Esophagus squamous epithelium (tissue), 5 donors: Measurements from ENCODE around the gene ANKRD34A. TPM values are rescaled to one million over a fixed set of nuclear protein-coding genes. Genes with fewer than 3 reads are reported as not detected.

Experiments used
- DNase-seq: peaks from one replicate; lab custom pipeline; 2025; lab: John Stamatoyannopoulos, UW
- H3K27ac ChIP-seq, 4 donors: fragments of 200-600 bp; sonication (generic); one replicate each; pipeline ENCODE4 v1.5.1; 2016 to 2019; ENCODE audit warnings: mild to moderate bottlenecking in 1 of 4
- H3K27me3 ChIP-seq, 4 donors: fragments of 200-600 bp; sonication (generic); 1 replicate in 3 of 4; 2 replicates in 1 of 4; pipeline versions ENCODE4 v1.5.1 to v1.6.0; 2017 to 2021; ENCODE audit warnings: antibody characterized with exemption in 1 of 4
- H3K36me3 ChIP-seq, 3 donors: fragments of 200-600 bp; sonication (generic); one replicate each; pipeline ENCODE4 v1.5.1; 2016 to 2019
- H3K4me1 ChIP-seq, 3 donors: fragments of 200-600 bp; sonication (generic); one replicate each; pipeline ENCODE4 v1.5.1; 2017 to 2019
- H3K4me3 ChIP-seq, 4 donors: fragments of 200-600 bp; sonication (generic); 1 replicate in 3 of 4; 2 replicates in 1 of 4; pipeline ENCODE4 v1.5.1; 2016 to 2019; ENCODE audit warnings: mild to moderate bottlenecking in 2 of 4, moderate library complexity in 1 of 4
- H3K9me3 ChIP-seq, 3 donors: fragments of 200-600 bp; sonication (generic); one replicate each; pipeline ENCODE4 v1.5.1; 2016 to 2019
- CTCF ChIP-seq, 6 experiments: fragments of 450-650 bp in 4 of 6; fragments of 200-600 bp in 2 of 6; sonication (generic) in 2 of 6; IDR thresholded peaks; one replicate each; pipeline ENCODE4 v1.5.1; 2016 to 2019; ENCODE audit warnings: antibody characterized with exemption in 6 of 6, mild to moderate bottlenecking in 4 of 6, moderate library complexity in 4 of 6
- POLR2A ChIP-seq, 4 donors: fragments of 450-650 bp; IDR thresholded peaks; one replicate each; pipeline ENCODE4 v1.6.1; 2017; ENCODE audit warnings: antibody characterized with exemption in 4 of 4, mild to moderate bottlenecking in 4 of 4, moderate library complexity in 3 of 4
- WGBS, 2 donors: methylation state at CpG; one replicate each; pipeline ENCODE4 v1.1.5; 2018; 5-methylcytosine and 5-hydroxymethylcytosine counted together
- intact Hi-C: fragments of 100-400 bp; cut with DNase I; formaldehyde crosslinking; loops from one replicate; pipeline ENCODE4 v1.15.0; 2022
- total RNA-seq, 4 donors: library from RNA; depleted of rRNA; stranded (reverse); fragments of >200 nt; gene quantifications; one replicate each; pipeline ENCODE4 v1.1.0, GENCODE V29; 2016
- donor health status: DM: yes; HTN: yes; CAD: no.

Gene ANKRD34A
- total RNA-seq, 4 donors from 2014 or later: 0.04 to 0.67 (median 0.30) TPM

- WGBS, 2 donors: 48 to 55% methylated on average over 6 of the region's 6 CpGs
- Histone ChIP-seq H3K27me3 (no peaks in the 10 kb centered on the region), H3K9me3 (no peaks in the 10 kb centered on the region), H3K36me3 (no peaks in the 10 kb centered on the region), H3K4me1 (peaks cover 65 to 97% (median 85%) of the 10 kb centered on the region in 3 donors), H3K27ac (peak overlapping the region; percentile 82 to 98 (median 96)), H3K4me3 (no peak overlapping the region)
- TF ChIP-seq CTCF (IDR thresholded peaks at IDR 0.05) (no peak), POLR2A (IDR thresholded peaks at IDR 0.05) (no peak)
- no peak for DNase-seq
- intact Hi-C loops: no loop called here
These were observed 17.8 kb upstream of the ANKRD34A start for GRCh38 chr1:145982010-145982723.

DNA sequence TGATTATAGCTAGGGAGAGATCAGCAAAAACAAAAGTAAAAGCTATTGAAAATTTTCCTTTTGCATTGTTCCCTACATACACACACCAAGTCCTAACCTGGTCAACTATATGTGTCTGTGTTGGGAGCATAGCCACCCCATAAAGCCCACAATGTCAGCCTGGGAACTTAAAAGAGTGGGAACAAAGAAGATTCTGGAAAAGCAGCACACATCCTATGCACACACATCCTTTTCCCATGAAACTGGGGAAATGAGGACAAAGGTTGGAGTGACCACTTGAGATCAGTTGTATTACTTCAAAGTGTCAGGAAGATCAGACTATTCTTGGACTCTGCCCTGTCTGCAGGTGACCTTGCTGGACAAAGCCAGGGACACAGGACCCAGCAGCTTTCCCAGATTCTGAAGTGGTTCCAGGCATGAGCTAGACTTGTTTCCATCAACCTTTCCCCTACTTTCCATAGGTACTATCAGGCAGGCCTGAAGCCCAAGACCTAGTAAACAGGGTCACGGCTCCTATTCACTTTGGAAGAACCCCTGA lies 16.2 kb upstream of the ANKRD34A start:
- Histone ChIP-seq H3K9me3 (no peaks in the 10 kb centered on the region), H3K4me3 (peak overlapping the region in 1 of 4 donors; percentile 51), H3K36me3 (peaks cover 0 to 4% (median 0%) of the 10 kb centered on the region in 3 donors), H3K4me1 (peaks cover 64 to 87% (median 77%) of the 10 kb centered on the region in 3 donors), H3K27me3 (no peaks in the 10 kb centered on the region), H3K27ac (peak overlapping the region; percentile 90 to 98 (median 96))
- intact Hi-C loops: no loop called here
- TF ChIP-seq POLR2A (IDR thresholded peaks at IDR 0.05): no peak
- no peak for TF ChIP-seq CTCF (IDR thresholded peaks at IDR 0.05)
- WGBS, 2 donors: 86% methylated on average over 1 of the region's 1 CpG; no CpG with 5 or more reads in 1 of the 2 donors
- DNase-seq: no peak

GRCh38 chr1:145979746-145980456 lies 15.5 kb upstream of the ANKRD34A start:
- peaks cover 58 to 81% (median 70%) of the 10 kb centered on the region in 3 donors for H3K4me1 ChIP-seq

DNA sequence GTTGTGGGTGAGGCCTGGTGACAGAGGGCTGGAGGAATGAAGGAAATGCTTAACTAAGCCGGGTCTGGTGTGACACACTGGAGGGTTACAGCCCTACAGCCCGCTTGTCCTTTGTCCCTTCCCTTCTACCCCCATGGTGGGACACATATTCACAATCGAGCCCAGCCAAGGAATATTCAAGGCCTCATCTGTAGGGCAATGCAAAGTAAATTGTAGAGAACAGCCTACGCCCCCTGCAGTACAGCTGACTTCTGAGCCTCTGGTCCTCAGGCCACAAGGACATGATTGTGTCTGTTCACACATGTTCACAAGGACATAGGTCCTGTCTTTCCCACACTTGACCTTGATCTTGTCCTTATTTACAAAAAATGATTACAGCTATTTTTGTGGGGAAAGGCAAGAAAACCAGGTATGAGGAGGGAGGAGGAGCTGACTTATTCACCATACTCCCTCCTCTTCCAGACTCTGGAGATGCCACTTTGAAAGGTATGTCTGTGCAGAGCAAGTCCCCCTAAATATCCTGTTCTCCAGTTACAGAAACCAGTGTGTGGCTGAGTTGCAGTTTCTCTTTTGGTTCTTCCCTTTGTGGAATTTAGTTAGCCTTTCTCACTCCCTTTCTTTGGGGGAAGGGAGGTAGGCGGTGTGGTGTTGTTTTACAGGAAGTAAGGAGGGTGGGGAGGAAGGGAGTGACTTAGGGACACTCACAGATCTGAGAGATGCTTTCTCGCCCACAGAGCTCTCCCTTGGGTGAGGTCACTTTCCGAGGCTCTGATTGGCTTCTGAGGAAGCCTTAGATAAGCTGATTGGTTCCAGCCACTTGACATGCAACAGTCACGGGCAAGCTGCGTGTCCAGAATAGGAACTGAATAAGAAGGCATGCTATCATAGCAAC lies 14.7 kb upstream of the ANKRD34A start:
- DNase-seq: peak; percentile 89
- intact Hi-C loops: loop anchor here (2.0 kb wide), 1 partner anchor 28 kb away; no protein-coding TSS in a partner anchor
- Histone ChIP-seq H3K27ac (peak overlapping the region; percentile 90 to 98 (median 96)), H3K4me3 (peak overlapping the region in 3 of 4 donors; percentile 24 to 51 (median 28)), H3K27me3 (no peaks in the 10 kb centered on the region), H3K4me1 (peaks cover 50 to 73% (median 62%) of the 10 kb centered on the region in 3 donors), H3K9me3 (no peaks in the 10 kb centered on the region), H3K36me3 (peaks cover 0 to 4% (median 0%) of the 10 kb centered on the region in 3 donors)
- peak in 3 of 6 experiments; percentile 13 to 30 (median 16) for TF ChIP-seq CTCF (IDR thresholded peaks at IDR 0.05)
- TF ChIP-seq POLR2A (IDR thresholded peaks at IDR 0.05): peak in 3 of 4 donors; percentile 22 to 87 (median 76)
- WGBS, 2 donors: 5 to 9% methylated on average over 5 to 9 of the region's 9 CpGs

More at GRCh38 chr1:145979746-145980456, 15.5 kb upstream of the ANKRD34A start:
- no peaks in the 10 kb centered on the region for H3K9me3 ChIP-seq
- 30 to 42% methylated on average over 6 to 7 of the region's 7 CpGs for WGBS, 2 donors
- H3K4me3 ChIP-seq: peak overlapping the region in 3 of 4 donors; percentile 2 to 51 (median 24)
- DNase-seq: no peak
- H3K27me3 ChIP-seq: no peaks in the 10 kb centered on the region
- peaks cover 0 to 4% (median 0%) of the 10 kb centered on the region in 3 donors for H3K36me3 ChIP-seq
- TF ChIP-seq CTCF (IDR thresholded peaks at IDR 0.05) (no peak), POLR2A (IDR thresholded peaks at IDR 0.05) (peak in 2 of 4 donors; percentile 7 to 39)
- intact Hi-C loops: loop anchor here (2.0 kb wide), 1 partner anchor 27 kb away; no protein-coding TSS in a partner anchor
- peak overlapping the region; percentile 90 to 98 (median 96) for H3K27ac ChIP-seq
